Nephron (organoid): ENCODE results near the gene HSFX3.

ENCODE experiments used
- H3K27ac Mint-ChIP-seq, 3 experiments: 2 replicates each; pipeline ENCODE4 v1.8.0; 2020; ENCODE audit warnings: mixed read lengths in 3 of 3, mild to moderate bottlenecking in 2 of 3, moderate library complexity in 1 of 3
- H3K27me3 Mint-ChIP-seq: 2 replicates; pipeline ENCODE4 v1.8.0; 2021; ENCODE audit warnings: low read depth, mild to moderate bottlenecking, moderate library complexity, mixed read lengths
- H3K36me3 Mint-ChIP-seq: 2 replicates; pipeline ENCODE4 v1.8.0; 2020; ENCODE audit warnings: low read depth, mixed read lengths
- H3K4me1 Mint-ChIP-seq: 2 replicates; pipeline ENCODE4 v1.8.0; 2020; ENCODE audit warnings: mixed read lengths
- H3K4me3 Mint-ChIP-seq, 3 experiments: 2 replicates each; pipeline ENCODE4 v1.8.0; 2020; ENCODE audit warnings: mild to moderate bottlenecking in 3 of 3, mixed read lengths in 3 of 3, moderate library complexity in 2 of 3
- H3K9me3 Mint-ChIP-seq: 2 replicates; pipeline ENCODE4 v1.8.0; 2020; ENCODE audit warnings: mixed read lengths
- TF ChIP-seq, protein P1 (sequence below), 3 experiments: fragments of 200-600 bp; sonication (generic); IDR thresholded peaks; one replicate each; pipeline ENCODE4 v1.5.0; 2021; ENCODE audit warnings: antibody characterized with exemption in 3 of 3; ENCODE audit not compliant: unreplicated experiment in 3 of 3

Gene HSFX3

DNA sequence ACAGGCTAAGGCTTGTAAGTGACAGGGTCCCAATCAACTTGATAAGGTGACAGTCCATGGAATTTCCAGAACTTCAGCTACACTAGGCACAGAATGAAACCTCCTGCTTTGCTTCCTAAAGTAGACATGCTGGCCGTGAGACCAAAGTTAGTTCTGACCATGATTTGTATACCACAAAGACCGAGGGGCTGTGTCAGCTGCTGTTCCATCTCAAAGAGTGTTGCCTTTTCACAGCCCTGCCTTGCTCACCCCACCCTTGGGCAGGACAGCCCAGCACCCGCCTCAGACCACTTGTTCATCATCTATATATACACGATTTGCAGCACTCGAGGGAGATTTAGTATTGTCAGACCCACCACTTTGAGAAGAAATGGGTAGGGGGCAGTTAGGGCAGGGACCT lies 50.0 kb downstream of the HSFX3 start:
- Mint-ChIP-seq H3K36me3 (peaks cover 29% of the 10 kb centered on the region), H3K9me3 (peaks cover 5% of the 10 kb centered on the region), H3K27ac (no peak overlapping the region), H3K27me3 (no peaks in the 10 kb centered on the region), H3K4me1 (no peaks in the 10 kb centered on the region), H3K4me3 (no peak overlapping the region)
- TF ChIP-seq, protein P1, sequence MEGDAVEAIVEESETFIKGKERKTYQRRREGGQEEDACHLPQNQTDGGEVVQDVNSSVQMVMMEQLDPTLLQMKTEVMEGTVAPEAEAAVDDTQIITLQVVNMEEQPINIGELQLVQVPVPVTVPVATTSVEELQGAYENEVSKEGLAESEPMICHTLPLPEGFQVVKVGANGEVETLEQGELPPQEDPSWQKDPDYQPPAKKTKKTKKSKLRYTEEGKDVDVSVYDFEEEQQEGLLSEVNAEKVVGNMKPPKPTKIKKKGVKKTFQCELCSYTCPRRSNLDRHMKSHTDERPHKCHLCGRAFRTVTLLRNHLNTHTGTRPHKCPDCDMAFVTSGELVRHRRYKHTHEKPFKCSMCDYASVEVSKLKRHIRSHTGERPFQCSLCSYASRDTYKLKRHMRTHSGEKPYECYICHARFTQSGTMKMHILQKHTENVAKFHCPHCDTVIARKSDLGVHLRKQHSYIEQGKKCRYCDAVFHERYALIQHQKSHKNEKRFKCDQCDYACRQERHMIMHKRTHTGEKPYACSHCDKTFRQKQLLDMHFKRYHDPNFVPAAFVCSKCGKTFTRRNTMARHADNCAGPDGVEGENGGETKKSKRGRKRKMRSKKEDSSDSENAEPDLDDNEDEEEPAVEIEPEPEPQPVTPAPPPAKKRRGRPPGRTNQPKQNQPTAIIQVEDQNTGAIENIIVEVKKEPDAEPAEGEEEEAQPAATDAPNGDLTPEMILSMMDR (IDR thresholded peaks at IDR 0.05; ENCODE audit: unreplicated experiment in 3 of 3) = no peak

DNA sequence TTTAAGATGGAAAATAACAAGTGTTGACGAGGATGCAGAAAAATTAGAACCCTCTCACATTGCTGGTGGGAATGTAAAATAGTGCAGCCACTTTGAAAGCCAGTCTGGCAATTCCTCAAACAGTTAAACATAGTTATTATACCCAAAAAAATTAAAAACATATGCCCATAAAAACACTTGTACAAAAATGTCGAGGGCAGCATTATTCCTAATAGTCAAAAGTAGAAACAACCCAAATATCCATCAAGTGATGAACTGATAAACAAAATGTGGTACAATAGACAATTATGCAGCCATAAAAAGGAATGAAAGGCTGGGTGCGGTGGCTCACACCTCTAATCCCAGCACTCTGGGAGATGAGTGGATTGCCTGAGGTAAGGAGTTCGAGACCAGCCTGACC lies 51.0 kb downstream of the HSFX3 start:
- H3K27me3 Mint-ChIP-seq = no peaks in the 10 kb centered on the region
- TF ChIP-seq, protein P1 (IDR thresholded peaks at IDR 0.05; ENCODE audit: unreplicated experiment in 3 of 3) = no peak
- no peaks in the 10 kb centered on the region for H3K4me1 Mint-ChIP-seq
- H3K4me3 Mint-ChIP-seq = no peak overlapping the region
- H3K27ac Mint-ChIP-seq = no peak overlapping the region
- H3K9me3 Mint-ChIP-seq = no peaks in the 10 kb centered on the region
- peaks cover 30% of the 10 kb centered on the region for H3K36me3 Mint-ChIP-seq
